Natural killer cell (primary cell): ENCODE results near the gene APOA5. TPM values are rescaled to one million over a fixed set of nuclear protein-coding genes. Genes with fewer than 3 reads are reported as not detected.
"Not testable (repeated sequence)": the region's sequence is repeated elsewhere in the genome, so short reads cannot be mapped to it uniquely, and the experiment has no call there.

Source experiments
- ATAC-seq, 3 donors: fragments of 150-1000 bp in 2 of 3; fragments of 200-7000 bp in 1 of 3; cut with Tn5 transposase; 1 replicate in 1 of 3; 2 replicates in 2 of 3; pipeline ENCODE4 v1.10.0; 2021; ENCODE audit warnings: mild to moderate bottlenecking in 2 of 3, moderate library complexity in 2 of 3
- DNase-seq, 2 donors: peaks; one replicate each; pipeline versions ENCODE4 v3.0.0 to v3.0.0-alpha.2; 2013 to 2021; ENCODE audit warnings: mixed read lengths in 1 of 2
- H3K27ac ChIP-seq: one replicate; pipeline ENCODE4 v1.5.1; 2013; ENCODE audit warnings: mild to moderate bottlenecking, low read length
- H3K27me3 ChIP-seq: one replicate; pipeline ENCODE4 v1.6.1; 2013; ENCODE audit warnings: low read length; ENCODE audit not compliant: control insufficient read depth, insufficient read depth
- H3K36me3 ChIP-seq: one replicate; pipeline ENCODE4 v1.6.1; 2013; ENCODE audit warnings: low read length; ENCODE audit not compliant: control insufficient read depth, insufficient read depth
- H3K4me1 ChIP-seq: one replicate; pipeline ENCODE4 v1.6.1; 2013; ENCODE audit warnings: low read length; ENCODE audit not compliant: control insufficient read depth, insufficient read depth
- H3K4me3 ChIP-seq: one replicate; pipeline ENCODE4 v1.5.1; 2013; ENCODE audit warnings: low read length
- H3K9me3 ChIP-seq: one replicate; pipeline ENCODE4 v1.6.1; 2013; ENCODE audit warnings: low read length; ENCODE audit not compliant: control insufficient read depth, insufficient read depth
- H3K27ac Mint-ChIP-seq, 2 donors: one replicate each; pipeline ENCODE4 v1.8.0; 2022; ENCODE audit warnings: mild to moderate bottlenecking in 2 of 2, mixed read lengths in 2 of 2, moderate library complexity in 1 of 2
- H3K27me3 Mint-ChIP-seq, 2 donors: one replicate each; pipeline ENCODE4 v1.8.0; 2022; ENCODE audit warnings: low read depth in 2 of 2, mixed read lengths in 2 of 2
- H3K36me3 Mint-ChIP-seq: one replicate; pipeline ENCODE4 v1.8.0; 2022; ENCODE audit warnings: mixed read lengths
- H3K4me1 Mint-ChIP-seq, 2 donors: one replicate each; pipeline ENCODE4 v1.8.0; 2022; ENCODE audit warnings: mixed read lengths in 2 of 2
- H3K4me3 Mint-ChIP-seq: one replicate; pipeline ENCODE4 v1.8.0; 2022; ENCODE audit warnings: mild to moderate bottlenecking, moderate library complexity, mixed read lengths
- H3K9me3 Mint-ChIP-seq, 2 donors: one replicate each; pipeline ENCODE4 v1.8.0; 2022; ENCODE audit warnings: mixed read lengths in 2 of 2
- CTCF ChIP-seq: fragments of 200-600 bp; IDR thresholded peaks from one replicate; pipeline ENCODE4 v1.8.0; 2022; ENCODE audit warnings: antibody characterized with exemption
- WGBS: methylation state at CpG from one replicate; pipeline ENCODE4 v1.1.7; 2013; ENCODE audit warnings: missing lambda C conversion rate; ENCODE audit not compliant: insufficient coverage; 5-methylcytosine and 5-hydroxymethylcytosine counted together
- intact Hi-C: fragments of 100-400 bp; cut with micrococcal nuclease; formaldehyde crosslinking; loops from one replicate; pipeline ENCODE4 v1.14.2; 2022
- total RNA-seq, 4 donors: library from RNA; stranded (reverse); fragments of 120-200 nt in 1 of 4; gene quantifications; one replicate each; pipeline versions ENCODE4 v1.2.3 to v1.2.4, GENCODE V29; 2013 to 2022

Gene APOA5
- total RNA-seq, 3 donors from 2014 or later (not counting 1 experiment from before 2014, with no cell fraction given), result not detected

GRCh38 chr11:116835791-116836631 is 44.3 kb upstream of the APOA5 start:
- WGBS, result 13% methylated on average over 57 of the region's 57 CpGs
- Mint-ChIP-seq H3K27me3 (peaks cover 0 to 2% of the 10 kb centered on the region in 2 donors), H3K27ac (peak overlapping the region; percentile 46 to 82), H3K4me1 (peaks cover 17 to 18% of the 10 kb centered on the region in 2 donors), H3K36me3 (no peaks in the 10 kb centered on the region), H3K9me3 (no peaks in the 10 kb centered on the region), H3K4me3 (peak overlapping the region; percentile 84)
- peak; percentile 63 for TF ChIP-seq CTCF
- peak overlapping the region; percentile 52 for H3K27ac ChIP-seq
- H3K4me3 ChIP-seq, result peak overlapping the region; percentile 66
- DNase-seq (peak; percentile 75 to 91), ATAC-seq (peak; percentile 92 to 97 (median 96))
- H3K27me3 ChIP-seq, result no peaks in the 10 kb centered on the region
- intact Hi-C loops, result loop anchor here (1.0 to 5.0 kb wide), 2 partner anchors 45 to 104 kb away; partner anchors contain the start of gene APOA5
- H3K4me1 ChIP-seq, result peaks cover 19% of the 10 kb centered on the region
- H3K36me3 ChIP-seq, result no peaks in the 10 kb centered on the region
- no peaks in the 10 kb centered on the region for H3K9me3 ChIP-seq

GRCh38 chr11:116835042-116835772 is 43.5 kb upstream of the APOA5 start:
- DNase-seq (peak in 1 of 2 donors; percentile 26), ATAC-seq (peak; percentile 7 to 16 (median 15))
- Histone ChIP-seq H3K27me3 (no peaks in the 10 kb centered on the region), H3K4me3 (peak overlapping the region; percentile 66), H3K36me3 (no peaks in the 10 kb centered on the region), H3K27ac (peak overlapping the region; percentile 52), H3K9me3 (no peaks in the 10 kb centered on the region), H3K4me1 (peaks cover 19% of the 10 kb centered on the region)
- TF ChIP-seq CTCF, result no peak
- peaks cover 0 to 3% of the 10 kb centered on the region in 2 donors for H3K27me3 Mint-ChIP-seq
- H3K9me3 Mint-ChIP-seq, result no peaks in the 10 kb centered on the region
- H3K36me3 Mint-ChIP-seq, result no peaks in the 10 kb centered on the region
- peak overlapping the region; percentile 84 for H3K4me3 Mint-ChIP-seq
- H3K4me1 Mint-ChIP-seq, result peaks cover 17 to 18% of the 10 kb centered on the region in 2 donors
- intact Hi-C loops, result loop anchor here (5.0 kb wide), 1 partner anchor 103 kb away; no protein-coding TSS in a partner anchor
- H3K27ac Mint-ChIP-seq, result peak overlapping the region; percentile 46 to 82
- 27% methylated on average over 28 of the region's 28 CpGs for WGBS

- not testable (repeated sequence) for ATAC-seq, H3K9me3 ChIP-seq, H3K27ac ChIP-seq, H3K36me3 ChIP-seq, H3K4me3 ChIP-seq, H3K36me3 Mint-ChIP-seq, DNase-seq, H3K27me3 Mint-ChIP-seq, H3K27me3 ChIP-seq, H3K9me3 Mint-ChIP-seq
- WGBS, result 88% methylated on average over 13 of the region's 13 CpGs
- peaks cover 19% of the 10 kb centered on the region for H3K4me1 ChIP-seq
- H3K4me1 Mint-ChIP-seq, result peaks cover 17 to 18% of the 10 kb centered on the region in 2 donors
- H3K27ac Mint-ChIP-seq, result peak overlapping the region in 1 of 2 donors; percentile 82
- peak overlapping the region; percentile 84 for H3K4me3 Mint-ChIP-seq
- intact Hi-C loops, result loop anchor here (5.0 kb wide), 1 partner anchor 102 kb away; no protein-coding TSS in a partner anchor
These were observed 42.9 kb upstream of the APOA5 start for GRCh38 chr11:116834535-116835041.
